GM21526 (cell line): ENCODE measurements around the gene SERPINI1.
A peak's percentile ranks its signal among the peaks of the same experiment; 100 is the strongest.
"Not testable (repeated sequence)": the region's sequence is repeated elsewhere in the genome, so short reads cannot be mapped to it uniquely, and the experiment has no call there.

Source experiments
- ATAC-seq: cut with Tn5 transposase; IDR thresholded peaks from one replicate; pipeline ENCODE4 v1.9.1; 2021; ENCODE audit warnings: moderate library complexity; ENCODE audit not compliant: unreplicated experiment, low FRiP score

SERPINI1 gene

DNA sequence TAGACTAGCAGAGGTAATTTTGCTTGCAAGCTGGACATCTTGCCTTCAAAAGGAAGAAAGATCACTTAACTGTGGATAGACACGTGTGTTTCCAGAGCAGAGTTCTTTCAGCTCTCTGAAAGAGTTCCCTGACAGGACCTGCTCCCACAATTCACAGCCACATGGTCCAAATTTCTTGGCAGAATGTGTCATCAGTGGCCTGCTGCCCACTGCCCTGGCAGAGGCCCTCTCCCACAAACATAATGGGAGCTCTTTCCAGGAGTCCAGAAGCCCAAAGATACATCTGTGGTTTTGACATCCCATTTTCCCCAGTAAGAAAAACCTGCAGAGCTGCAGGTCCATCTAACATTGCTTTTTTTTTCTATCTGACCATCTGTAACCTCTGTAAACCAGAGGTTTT lies 48.3 kb downstream of the SERPINI1 start:
- ATAC-seq, result no peak

DNA sequence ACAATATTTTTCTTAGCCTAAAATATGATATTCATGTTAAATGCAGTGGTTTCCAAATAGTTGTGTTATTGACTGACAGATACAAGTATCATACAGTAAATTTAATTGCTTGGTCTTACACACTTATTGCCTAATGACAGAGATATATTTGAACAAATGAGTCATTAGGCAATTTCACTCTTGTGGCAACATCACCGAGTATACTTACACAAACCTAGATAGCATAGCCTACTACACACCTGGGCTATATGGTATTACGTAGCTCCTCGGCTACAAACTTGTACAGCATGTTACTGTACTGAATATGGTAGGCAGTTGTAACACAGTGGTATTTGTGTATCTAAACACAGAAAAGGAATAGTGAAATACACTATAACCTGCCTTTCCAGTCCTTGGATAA lies 50.3 kb downstream of the SERPINI1 start:
- ATAC-seq, result no peak

DNA sequence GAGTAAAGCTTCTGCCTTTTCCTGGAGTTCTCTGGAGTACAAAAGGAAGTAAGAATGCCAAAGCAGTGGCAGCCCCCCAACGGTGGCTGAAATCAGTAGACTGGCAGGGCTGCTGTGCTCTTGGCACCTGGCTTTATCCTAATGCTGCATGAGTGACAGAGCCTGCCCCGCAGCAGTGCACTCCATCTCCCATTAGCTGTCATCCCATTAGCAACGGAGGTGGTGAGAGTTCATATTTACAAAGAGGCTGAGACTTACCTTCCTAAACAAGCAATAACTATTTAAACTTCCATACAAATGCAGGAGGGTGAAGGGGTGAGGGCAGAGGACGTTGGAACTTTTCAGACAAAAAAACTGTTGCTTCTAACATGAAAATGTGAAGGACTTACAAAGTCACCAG lies 51.9 kb downstream of the SERPINI1 start:
- no peak for ATAC-seq

DNA sequence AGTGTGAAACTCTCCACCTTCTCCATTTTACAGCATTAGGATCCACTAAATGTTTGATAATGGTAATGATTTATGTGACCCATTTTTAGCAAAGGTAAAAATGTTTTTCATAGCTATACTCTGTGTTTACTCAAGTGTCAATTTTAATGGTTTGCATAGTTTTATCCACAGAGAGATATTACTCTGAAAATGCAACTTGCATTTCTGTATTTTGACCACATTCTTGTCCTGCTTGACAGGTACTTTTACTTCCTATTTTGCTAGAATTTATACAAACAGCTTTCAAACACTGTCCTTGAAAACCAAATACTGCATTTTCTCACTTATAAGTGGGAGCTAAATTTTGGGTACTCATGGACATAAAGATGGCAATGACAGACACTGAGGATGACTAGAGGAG lies 62.9 kb downstream of the SERPINI1 start:
- ATAC-seq, result peak; percentile 83

DNA sequence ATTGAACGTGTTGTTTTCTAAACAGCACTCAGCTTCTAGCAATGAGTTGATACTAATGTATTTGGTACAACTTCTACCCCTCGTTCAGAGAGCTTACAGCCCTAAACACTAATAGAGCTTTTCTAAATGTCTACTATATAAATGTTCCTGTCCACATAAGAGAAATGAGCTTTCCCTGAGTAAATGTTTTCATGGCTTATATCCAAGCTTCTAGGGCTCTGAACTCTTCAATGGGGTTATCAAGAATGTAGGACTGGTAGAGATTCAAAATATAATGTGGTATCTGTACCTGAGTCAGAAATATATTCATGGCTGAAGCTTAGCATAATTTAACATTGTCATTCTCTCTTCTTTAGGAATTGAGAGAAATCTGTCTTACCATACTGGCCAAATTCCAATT lies 73.4 kb downstream of the SERPINI1 start:
- ATAC-seq, result no peak

DNA sequence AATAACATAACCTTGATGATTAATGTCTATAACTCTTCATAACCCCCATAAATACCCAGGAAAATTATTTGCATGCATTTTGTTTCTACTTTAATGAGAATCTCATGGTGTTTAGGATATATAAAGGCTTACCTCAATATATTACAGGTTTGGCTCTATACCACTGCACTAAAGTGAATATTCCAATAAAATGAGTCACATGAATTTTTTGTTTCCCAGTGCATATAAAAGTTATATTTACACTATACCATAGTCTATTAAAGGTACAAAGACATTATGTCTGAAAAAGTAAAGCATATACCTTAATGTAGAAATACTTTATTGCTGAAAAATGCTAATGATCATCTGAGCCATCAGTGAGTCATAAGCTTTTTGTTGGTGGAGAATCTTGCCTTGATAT lies 74.7 kb downstream of the SERPINI1 start:
- no peak for ATAC-seq

DNA sequence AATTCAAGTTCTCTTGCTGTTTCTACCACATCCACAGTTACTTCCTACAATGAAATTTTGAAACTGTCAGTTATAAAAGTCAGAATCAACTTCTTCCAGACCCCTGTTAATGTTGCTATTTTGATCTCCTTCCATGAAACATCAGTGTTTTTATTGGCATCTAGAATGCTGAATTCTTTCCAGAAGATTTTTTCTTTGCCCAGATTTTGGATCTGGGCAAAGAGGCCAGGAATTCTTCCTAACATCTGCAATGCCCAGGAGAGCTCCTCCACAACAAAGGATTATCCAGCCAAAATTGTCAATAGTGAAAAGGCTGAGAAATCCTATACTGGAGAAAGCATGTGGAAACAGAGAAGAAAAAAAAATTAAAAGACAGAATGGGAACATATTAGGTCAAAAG lies 75.5 kb downstream of the SERPINI1 start:
- no peak for ATAC-seq

DNA sequence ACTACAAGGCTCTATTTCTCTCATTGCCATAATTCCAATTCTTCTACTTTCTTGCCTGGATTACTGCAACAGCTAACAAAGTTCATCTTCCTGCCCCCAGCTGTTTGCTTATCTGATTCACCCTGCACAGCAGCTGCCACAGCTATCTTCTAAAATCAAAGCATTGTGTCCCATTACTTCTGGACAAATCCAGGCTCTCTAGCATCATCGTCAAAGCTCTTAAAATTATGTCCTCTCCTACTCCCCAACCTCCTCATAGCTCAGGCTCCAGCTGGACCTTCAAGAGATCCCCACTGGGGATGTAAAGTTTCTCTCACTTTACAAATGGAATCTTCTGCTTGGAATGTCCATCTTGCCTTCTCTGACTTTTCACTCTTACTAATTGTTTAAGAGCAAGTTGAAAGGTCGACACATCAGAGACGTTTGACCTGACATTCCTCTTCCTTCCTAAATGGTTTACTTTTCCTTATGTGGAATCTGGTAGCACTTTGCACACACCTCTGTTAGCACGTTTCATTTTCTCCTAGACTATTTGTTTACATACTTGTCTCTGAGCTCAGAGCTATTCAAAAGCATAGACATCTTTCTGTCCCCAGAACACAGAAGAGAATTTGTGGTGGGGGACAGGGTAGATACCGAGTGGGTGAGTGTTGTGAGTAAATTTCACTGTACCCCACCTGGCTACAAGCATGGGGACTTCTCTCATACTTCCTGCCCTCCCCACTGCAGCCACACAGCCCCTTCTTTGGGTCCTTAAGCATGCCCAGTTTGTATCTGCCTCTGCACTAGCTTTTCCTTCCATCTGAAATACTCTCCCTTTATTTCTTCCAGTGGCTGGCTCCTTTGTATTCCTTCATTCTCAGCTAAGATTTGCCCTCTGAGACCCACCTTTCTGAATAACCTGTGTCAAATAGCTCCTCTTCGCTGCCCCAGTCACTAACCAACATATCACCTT lies 77.9 kb downstream of the SERPINI1 start:
- ATAC-seq, result no peak

DNA sequence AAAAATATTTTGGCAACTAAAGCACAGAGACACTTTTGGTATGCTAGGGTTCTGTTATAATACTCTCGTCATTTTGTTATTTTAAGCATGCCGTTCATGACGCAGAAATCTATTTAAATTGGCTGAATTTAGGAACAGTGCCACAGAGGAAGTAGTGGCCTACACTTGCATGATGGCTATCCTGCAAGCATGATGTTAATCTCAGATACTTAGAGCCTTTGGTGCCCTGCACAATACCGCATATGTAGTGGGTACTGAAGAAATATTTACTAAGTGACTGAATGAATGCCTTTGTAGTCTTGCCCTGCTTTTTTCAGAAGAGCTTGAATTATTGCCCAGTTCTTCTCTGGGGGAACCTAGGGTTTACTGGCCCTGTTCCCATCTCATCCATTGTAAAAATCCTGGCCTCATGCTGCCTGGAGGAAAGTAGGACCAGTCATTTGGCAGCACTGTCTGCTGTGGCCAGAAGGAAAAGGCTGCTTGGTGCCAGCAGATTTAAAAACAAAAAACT lies 79.0 kb downstream of the SERPINI1 start:
- no peak for ATAC-seq

DNA sequence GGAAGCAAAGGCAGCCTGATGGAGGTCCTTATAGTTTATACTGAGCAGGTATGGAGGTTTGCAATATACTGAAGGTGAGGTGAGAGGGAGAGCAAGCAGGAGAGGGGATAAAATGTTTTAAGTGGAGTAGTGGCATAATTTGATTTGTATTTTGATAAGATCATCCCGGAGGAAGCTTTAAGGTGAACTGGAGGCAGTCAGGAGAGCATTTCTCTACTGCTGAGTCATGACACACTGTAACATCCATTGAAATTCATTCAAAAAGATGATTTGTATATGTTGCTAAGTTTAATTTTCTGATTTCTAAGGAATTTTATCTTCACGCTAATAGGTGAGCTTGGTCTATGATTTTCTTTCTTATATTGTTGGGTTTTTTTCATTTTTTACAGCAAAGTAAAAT lies 81.4 kb downstream of the SERPINI1 start:
- ATAC-seq, result no peak

DNA sequence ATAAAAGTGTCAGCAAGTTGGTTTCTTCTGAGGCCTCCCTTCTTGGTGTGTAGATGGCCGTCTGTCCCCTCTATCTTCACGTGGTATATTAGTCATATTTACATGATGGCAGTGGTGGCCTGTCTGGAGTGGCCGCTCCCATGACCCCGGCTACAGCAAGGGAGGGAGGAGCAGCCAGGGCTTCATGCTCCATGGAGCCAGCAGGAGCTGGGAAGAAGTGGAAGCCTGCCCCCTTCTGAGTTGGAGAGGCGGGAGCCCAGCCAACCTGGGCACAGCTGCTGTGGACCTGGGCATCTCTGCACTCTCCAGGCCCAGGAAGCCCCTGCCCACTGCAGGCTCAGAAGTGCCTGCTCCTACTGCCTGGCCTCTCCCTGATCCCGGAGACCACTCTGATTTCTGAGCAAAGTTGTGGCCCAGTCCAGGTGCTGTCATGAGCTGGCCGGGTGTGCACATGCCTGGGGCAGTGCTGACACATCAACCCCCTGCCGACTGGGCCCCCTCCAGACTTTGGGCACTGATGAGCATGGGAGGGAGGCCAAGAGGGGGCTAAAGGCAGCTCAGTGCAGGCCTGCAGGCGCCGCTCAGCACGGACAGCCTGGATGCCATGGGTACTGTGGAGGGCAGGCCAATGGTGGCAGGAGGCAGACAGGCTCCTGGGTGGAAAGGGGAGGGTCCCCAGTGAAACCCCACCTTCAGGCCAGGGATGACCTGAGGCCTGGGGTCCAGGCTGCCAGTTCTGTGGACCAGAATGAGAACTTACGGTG lies 84.8 kb downstream of the SERPINI1 start:
- ATAC-seq, result no peak

DNA sequence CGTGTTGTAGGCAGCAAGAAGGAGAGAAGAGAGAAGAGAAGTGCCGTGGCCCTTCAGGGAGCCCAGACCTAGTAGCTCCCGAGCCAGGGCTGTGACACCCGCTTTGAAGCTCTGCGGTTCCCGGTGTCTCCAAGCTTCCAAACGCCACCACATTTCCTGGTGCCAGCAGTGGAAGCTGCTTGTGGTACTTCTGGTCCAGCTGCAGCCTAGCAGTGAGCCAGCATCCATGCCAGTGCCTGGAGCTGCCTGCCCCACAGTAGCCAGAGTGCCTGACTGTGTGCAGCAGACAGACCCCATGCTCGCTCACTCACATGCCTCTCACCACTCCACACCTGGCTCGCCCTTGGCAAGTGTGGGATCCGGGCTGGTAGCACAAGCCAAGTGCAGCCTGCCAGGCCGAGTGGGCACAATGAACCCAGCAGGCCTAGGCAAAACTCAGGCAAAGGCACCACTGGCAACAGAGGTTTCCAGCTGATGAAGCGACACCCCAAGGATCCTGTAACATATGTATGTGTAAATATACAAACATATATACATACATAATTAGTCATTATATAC lies 85.8 kb downstream of the SERPINI1 start:
- no peak for ATAC-seq

DNA sequence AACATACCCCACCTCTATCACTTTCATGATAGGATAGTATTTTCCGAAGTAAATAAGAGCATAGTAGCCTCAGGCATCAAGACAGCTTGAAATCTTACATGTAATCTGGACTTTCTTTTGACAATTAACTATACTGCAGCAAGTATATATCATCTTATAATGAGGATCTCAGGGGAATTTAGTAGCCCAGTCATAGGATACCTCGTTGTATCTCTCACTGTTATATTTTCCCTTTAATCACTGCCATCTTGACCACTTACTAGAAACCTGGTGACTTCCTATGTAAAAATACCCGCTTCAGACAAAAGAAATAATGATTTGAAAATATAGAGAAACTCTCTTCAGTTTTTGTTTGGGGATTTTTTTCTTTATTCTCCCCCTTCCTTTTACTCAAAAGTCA lies 88.2 kb downstream of the SERPINI1 start:
- no peak for ATAC-seq

DNA sequence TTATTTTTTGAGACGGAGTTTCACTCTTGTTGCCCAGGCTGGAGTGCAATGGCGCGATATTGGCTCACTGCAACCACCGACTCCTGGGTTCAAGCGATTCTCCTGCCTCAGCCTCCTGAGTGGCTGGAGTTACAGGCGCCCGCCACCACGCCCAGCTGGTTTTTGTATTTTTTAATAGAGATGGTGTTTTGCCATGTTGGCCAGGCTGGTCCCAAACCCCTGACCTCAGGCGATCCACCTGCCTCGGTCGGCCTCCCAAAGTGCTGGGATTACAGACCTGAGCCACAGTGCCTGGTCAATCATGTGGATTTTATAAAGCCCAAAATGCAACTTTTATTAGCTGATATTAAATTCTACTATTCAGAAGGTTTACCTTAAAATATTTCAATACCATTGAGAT lies 92.1 kb downstream of the SERPINI1 start:
- not testable (repeated sequence) for ATAC-seq

DNA sequence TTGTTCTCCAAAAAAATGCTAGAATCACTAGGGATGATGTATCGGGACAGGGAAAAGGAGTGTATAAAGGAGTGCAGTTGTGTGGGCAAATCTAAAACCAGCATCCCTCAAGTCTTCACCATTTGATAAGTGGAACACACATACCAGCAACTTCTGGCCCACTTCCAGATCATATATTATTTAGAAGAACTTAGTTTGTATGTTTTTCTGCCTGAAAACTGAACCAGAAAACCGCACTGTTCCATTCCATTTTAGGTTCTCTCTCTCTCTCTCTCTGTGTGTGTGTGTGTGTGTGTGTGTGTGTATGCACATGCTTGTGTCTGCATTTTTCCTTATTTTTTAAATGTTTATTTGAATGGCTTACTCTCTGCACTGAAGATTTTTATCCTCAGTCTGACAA lies 93.5 kb downstream of the SERPINI1 start:
- no peak for ATAC-seq

DNA sequence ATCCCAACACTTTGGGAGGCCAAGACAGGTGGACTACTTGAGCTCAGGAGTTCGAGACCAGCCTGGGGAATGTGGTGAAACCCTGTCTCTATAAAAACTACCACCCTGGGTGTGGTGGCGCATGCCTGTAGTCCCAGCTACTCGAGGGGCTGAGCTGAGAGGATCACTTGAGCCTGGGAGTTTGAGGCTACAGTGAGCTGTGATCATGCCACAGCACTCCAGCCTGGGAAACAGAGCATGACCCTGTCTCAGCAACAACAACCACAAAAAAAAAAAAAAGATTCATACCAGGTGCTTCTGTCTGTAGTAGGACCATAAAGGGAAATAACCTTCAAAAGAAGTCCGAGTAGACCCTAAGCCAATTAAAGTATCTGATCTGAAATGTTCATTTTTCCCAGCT lies 94.5 kb downstream of the SERPINI1 start:
- no peak for ATAC-seq

DNA sequence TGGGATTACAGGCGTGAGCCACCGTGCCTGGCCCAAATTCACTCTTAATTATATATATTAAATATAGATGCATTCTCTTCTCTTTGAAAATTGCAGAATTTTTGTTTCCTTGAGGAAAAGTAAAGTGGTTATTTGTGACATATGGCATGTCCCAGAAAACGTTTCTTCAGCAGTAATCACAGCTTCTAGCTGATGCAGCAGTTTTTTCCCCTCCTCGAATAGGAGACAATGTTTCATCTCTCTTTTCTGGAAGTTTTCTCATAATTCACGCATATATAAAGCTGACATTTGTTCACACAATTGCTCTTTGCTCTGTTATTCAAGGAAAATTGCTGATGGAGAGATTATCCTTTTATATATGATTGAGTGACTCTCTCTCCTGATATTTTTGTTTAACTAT lies 99.8 kb downstream of the SERPINI1 start:
- no peak for ATAC-seq

DNA sequence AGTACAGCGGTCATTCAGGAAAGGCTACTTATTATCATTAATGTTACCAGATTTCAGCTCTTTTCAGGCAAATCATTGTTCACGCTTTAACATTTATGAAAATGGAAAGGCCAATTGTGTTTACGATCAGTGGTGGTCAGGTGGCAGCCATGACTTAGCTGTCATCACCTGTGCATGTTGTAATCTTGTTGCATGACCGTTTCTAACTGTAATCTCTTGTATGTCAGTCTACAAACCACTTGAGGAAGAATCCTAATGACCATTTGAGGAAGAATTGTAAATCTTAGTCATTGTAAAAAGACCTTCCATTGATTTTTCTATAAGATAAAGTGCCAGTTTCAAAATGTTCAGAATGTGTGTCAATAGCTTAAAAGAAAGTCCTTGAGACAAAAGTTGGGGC lies 100.4 kb downstream of the SERPINI1 start:
- ATAC-seq, result no peak

DNA sequence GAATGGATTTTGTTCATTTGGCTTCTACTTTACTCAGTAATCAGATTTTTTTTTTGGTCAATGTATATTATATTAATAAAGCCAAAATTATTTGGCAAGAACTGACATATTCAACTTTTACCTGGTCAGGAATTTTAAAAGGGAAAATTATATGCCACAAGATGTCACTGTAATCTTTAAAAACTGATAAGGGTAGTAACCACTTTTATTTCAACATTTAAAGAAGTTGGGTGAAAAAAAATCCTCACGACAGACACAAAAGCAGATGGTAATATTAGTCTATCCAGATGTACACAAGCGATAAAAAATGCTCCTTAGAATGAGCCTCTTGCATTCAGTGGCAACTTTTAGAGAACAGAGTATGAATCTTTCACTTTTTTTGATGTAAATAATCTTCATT lies 101.9 kb downstream of the SERPINI1 start:
- no peak for ATAC-seq

DNA sequence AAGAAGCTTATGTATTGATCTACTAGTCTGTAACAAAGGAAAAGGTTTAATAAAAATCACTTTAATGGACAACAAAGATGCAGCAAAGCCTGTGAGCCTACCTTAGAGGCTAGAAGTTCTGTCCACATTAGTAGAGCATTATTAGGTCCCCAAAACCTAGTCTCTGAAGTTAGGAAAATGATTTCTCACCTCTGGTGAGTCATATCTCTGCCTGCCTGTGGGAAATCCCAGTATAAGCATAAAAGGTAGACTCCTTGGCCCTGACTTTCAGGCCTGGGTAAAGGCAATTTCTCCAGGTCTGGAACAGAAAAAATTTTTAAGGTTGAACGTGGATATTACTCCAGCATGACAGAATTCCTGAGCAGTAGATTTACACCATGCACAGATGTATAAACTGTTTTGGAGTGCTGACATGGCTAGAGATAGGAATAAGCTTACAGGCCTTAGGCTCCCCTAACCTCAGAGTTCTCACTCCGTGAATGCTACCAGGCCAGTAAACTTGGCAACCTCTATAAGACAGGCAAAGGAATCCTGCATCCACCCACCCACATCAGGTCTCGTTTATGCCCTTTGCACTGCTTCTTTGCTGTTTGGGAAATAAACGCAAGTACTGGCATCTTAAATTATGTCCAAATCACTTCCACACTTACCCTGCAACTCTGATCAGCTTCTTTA lies 104.1 kb downstream of the SERPINI1 start:
- no peak for ATAC-seq

DNA sequence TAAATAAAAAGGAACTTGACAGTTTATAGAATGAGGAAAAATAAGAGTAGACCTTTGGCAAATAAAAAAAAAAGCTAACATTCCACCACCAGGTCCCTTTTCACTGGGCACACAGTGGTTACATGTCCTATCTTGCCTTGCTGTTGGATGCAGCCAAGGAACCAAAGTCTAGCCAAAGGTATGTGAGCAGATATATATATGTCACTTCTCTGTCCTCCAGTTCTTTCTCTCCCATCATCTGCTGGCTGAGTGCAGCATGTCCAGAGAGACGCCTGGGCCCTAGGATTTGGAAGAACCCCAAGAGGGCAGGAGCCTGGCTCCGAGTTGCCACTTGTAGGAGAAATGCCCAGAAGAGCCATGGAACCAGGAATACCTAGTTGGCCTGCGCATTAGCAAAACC lies 104.7 kb downstream of the SERPINI1 start:
- no peak for ATAC-seq
